ENCODE data around the gene SLC2A2. TPM values are rescaled to one million over a fixed set of nuclear protein-coding genes. Genes with fewer than 3 reads are reported as not detected.

SLC2A2 gene
- total RNA-seq, 1 experiment from 2014 or later = not detected

DNA sequence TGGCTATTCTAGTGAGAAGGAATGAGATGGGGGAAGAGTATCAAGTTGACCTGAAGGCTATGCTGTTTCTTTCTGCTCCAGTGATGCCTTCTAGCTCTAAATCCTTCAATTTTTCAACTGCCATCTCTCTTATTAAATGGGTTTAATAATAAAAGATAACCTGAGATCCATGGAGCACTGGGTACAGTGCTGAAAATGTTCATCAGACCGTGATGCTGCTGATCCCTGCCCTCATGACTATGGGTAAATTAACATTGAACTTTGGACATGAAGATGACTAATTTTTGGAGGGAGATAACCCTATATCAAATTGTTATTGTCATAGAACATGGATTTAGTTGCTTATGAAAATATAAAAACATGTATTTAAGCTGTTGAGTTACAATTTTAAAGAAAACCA is 27.7 kb upstream of the SLC2A2 start (continued):
- TF ChIP-seq, protein P1, sequence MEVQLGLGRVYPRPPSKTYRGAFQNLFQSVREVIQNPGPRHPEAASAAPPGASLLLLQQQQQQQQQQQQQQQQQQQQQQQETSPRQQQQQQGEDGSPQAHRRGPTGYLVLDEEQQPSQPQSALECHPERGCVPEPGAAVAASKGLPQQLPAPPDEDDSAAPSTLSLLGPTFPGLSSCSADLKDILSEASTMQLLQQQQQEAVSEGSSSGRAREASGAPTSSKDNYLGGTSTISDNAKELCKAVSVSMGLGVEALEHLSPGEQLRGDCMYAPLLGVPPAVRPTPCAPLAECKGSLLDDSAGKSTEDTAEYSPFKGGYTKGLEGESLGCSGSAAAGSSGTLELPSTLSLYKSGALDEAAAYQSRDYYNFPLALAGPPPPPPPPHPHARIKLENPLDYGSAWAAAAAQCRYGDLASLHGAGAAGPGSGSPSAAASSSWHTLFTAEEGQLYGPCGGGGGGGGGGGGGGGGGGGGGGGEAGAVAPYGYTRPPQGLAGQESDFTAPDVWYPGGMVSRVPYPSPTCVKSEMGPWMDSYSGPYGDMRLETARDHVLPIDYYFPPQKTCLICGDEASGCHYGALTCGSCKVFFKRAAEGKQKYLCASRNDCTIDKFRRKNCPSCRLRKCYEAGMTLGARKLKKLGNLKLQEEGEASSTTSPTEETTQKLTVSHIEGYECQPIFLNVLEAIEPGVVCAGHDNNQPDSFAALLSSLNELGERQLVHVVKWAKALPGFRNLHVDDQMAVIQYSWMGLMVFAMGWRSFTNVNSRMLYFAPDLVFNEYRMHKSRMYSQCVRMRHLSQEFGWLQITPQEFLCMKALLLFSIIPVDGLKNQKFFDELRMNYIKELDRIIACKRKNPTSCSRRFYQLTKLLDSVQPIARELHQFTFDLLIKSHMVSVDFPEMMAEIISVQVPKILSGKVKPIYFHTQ (CRISPR knock-in tag; IDR thresholded peaks at IDR 0.05) = no peak
- TF ChIP-seq, protein P2, sequence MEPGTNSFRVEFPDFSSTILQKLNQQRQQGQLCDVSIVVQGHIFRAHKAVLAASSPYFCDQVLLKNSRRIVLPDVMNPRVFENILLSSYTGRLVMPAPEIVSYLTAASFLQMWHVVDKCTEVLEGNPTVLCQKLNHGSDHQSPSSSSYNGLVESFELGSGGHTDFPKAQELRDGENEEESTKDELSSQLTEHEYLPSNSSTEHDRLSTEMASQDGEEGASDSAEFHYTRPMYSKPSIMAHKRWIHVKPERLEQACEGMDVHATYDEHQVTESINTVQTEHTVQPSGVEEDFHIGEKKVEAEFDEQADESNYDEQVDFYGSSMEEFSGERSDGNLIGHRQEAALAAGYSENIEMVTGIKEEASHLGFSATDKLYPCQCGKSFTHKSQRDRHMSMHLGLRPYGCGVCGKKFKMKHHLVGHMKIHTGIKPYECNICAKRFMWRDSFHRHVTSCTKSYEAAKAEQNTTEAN (CRISPR knock-in tag; IDR thresholded peaks at IDR 0.05) = no peak
- no peak for TF ChIP-seq CREB1 (CRISPR knock-in tag; IDR thresholded peaks at IDR 0.05)
- TF ChIP-seq ATF1 (CRISPR knock-in tag; IDR thresholded peaks at IDR 0.05) = no peak
- TF ChIP-seq, protein P3, sequence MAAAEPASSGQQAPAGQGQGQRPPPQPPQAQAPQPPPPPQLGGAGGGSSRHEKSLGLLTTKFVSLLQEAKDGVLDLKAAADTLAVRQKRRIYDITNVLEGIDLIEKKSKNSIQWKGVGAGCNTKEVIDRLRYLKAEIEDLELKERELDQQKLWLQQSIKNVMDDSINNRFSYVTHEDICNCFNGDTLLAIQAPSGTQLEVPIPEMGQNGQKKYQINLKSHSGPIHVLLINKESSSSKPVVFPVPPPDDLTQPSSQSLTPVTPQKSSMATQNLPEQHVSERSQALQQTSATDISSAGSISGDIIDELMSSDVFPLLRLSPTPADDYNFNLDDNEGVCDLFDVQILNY (CRISPR knock-in tag; IDR thresholded peaks at IDR 0.05) = no peak
- TF ChIP-seq SMAD3 (CRISPR knock-in tag; IDR thresholded peaks at IDR 0.05; ENCODE audit: borderline replicate concordance) = no peak
- no peak for TF ChIP-seq ZNF263 (CRISPR knock-in tag; IDR thresholded peaks at IDR 0.05; ENCODE audit: low read depth)
- TF ChIP-seq, protein P4, sequence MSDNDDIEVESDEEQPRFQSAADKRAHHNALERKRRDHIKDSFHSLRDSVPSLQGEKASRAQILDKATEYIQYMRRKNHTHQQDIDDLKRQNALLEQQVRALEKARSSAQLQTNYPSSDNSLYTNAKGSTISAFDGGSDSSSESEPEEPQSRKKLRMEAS (CRISPR knock-in tag; IDR thresholded peaks at IDR 0.05) = no peak
- TF ChIP-seq TP53 (CRISPR knock-in tag; IDR thresholded peaks at IDR 0.05) = no peak
- TF ChIP-seq, protein P5, sequence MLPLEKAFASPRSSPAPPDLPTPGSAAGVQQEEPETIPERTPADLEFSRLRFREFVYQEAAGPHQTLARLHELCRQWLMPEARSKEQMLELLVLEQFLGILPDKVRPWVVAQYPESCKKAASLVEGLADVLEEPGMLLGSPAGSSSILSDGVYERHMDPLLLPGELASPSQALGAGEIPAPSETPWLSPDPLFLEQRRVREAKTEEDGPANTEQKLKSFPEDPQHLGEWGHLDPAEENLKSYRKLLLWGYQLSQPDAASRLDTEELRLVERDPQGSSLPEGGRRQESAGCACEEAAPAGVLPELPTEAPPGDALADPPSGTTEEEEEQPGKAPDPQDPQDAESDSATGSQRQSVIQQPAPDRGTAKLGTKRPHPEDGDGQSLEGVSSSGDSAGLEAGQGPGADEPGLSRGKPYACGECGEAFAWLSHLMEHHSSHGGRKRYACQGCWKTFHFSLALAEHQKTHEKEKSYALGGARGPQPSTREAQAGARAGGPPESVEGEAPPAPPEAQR (CRISPR knock-in tag; IDR thresholded peaks at IDR 0.05) = no peak
- TF ChIP-seq, protein P6, sequence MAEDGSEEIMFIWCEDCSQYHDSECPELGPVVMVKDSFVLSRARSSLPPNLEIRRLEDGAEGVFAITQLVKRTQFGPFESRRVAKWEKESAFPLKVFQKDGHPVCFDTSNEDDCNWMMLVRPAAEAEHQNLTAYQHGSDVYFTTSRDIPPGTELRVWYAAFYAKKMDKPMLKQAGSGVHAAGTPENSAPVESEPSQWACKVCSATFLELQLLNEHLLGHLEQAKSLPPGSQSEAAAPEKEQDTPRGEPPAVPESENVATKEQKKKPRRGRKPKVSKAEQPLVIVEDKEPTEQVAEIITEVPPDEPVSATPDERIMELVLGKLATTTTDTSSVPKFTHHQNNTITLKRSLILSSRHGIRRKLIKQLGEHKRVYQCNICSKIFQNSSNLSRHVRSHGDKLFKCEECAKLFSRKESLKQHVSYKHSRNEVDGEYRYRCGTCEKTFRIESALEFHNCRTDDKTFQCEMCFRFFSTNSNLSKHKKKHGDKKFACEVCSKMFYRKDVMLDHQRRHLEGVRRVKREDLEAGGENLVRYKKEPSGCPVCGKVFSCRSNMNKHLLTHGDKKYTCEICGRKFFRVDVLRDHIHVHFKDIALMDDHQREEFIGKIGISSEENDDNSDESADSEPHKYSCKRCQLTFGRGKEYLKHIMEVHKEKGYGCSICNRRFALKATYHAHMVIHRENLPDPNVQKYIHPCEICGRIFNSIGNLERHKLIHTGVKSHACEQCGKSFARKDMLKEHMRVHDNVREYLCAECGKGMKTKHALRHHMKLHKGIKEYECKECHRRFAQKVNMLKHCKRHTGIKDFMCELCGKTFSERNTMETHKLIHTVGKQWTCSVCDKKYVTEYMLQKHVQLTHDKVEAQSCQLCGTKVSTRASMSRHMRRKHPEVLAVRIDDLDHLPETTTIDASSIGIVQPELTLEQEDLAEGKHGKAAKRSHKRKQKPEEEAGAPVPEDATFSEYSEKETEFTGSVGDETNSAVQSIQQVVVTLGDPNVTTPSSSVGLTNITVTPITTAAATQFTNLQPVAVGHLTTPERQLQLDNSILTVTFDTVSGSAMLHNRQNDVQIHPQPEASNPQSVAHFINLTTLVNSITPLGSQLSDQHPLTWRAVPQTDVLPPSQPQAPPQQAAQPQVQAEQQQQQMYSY (CRISPR knock-in tag; IDR thresholded peaks at IDR 0.05) = no peak
- TF ChIP-seq, protein P7, sequence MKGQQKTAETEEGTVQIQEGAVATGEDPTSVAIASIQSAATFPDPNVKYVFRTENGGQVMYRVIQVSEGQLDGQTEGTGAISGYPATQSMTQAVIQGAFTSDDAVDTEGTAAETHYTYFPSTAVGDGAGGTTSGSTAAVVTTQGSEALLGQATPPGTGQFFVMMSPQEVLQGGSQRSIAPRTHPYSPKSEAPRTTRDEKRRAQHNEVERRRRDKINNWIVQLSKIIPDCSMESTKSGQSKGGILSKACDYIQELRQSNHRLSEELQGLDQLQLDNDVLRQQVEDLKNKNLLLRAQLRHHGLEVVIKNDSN (CRISPR knock-in tag; IDR thresholded peaks at IDR 0.05) = no peak
- TF ChIP-seq, protein P8, sequence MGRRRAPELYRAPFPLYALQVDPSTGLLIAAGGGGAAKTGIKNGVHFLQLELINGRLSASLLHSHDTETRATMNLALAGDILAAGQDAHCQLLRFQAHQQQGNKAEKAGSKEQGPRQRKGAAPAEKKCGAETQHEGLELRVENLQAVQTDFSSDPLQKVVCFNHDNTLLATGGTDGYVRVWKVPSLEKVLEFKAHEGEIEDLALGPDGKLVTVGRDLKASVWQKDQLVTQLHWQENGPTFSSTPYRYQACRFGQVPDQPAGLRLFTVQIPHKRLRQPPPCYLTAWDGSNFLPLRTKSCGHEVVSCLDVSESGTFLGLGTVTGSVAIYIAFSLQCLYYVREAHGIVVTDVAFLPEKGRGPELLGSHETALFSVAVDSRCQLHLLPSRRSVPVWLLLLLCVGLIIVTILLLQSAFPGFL (CRISPR knock-in tag; IDR thresholded peaks at IDR 0.05; ENCODE audit: borderline replicate concordance) = no peak
